ENCODE results near the gene C1QTNF1.

C1QTNF1 gene

DNA sequence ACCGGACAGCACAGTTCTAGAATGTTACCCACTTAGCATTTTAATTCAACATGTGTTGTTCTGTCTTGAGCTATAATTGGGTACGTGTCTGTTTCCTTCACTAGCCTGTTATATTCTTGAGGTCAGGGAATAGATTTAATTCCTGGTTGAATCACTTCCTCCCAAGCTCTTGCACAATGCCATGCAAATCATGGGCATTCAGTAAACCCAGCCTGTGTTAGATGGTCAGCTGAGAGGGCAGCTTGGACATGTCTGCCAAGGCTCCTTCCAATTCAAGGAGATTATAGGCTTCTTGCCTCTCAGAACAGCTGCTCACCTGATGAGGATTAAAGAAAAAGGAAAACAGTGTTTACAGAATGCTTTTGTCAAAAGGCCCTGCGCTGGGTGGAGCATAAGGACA lies 12.6 kb downstream of the C1QTNF1 start:
- no peak for DNase-seq (ENCODE audit: low read depth in 1 of 2, low spot score in 1 of 2)
- no peak overlapping the region for H3K27ac ChIP-seq (replicated peaks)
- H3K27me3 ChIP-seq (ENCODE audit: insufficient read depth, poor library complexity, severe bottlenecking): peaks cover 4% of the 10 kb centered on the region
- no peak overlapping the region for H3K4me3 ChIP-seq (replicated peaks; ENCODE audit: insufficient read depth, low read length)
- TF ChIP-seq, protein P1, sequence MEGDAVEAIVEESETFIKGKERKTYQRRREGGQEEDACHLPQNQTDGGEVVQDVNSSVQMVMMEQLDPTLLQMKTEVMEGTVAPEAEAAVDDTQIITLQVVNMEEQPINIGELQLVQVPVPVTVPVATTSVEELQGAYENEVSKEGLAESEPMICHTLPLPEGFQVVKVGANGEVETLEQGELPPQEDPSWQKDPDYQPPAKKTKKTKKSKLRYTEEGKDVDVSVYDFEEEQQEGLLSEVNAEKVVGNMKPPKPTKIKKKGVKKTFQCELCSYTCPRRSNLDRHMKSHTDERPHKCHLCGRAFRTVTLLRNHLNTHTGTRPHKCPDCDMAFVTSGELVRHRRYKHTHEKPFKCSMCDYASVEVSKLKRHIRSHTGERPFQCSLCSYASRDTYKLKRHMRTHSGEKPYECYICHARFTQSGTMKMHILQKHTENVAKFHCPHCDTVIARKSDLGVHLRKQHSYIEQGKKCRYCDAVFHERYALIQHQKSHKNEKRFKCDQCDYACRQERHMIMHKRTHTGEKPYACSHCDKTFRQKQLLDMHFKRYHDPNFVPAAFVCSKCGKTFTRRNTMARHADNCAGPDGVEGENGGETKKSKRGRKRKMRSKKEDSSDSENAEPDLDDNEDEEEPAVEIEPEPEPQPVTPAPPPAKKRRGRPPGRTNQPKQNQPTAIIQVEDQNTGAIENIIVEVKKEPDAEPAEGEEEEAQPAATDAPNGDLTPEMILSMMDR (IDR thresholded peaks at IDR 0.05; ENCODE audit: insufficient read depth, low read length): no peak
- 0 out of 2 replicates have a peak, but pooled peaks have one; percentile 5 for TF ChIP-seq SPI1 (IDR thresholded peaks at IDR 0.05; ENCODE audit: borderline replicate concordance, low read depth)

DNA sequence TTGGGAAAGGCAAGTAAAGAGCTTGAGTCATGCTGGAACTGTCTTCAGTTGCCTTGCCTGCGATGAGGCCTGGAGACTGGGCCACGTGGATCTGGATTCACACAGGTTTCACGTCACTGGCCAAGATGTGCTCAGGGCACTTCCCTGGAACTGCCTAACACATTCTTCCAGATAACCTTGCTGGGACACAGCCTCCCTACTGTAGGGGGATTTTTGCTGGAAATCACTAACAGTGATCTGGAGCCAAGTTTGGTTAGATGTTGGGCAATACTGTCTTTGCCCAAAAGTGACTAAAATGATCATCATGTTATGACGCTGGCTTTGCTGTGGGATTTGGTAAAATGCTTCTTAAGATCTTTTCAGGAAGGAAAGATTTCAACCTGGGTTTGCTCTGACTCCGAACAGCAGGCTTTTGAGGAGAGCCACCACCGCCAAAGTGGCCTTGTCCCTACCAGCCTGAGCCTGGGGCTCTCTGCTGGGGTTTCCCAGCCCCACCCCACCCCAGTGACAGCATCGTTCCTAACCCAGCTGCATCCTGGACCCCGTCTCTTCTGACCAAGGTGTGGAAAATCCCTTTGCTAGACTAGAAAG lies 14.7 kb downstream of the C1QTNF1 start:
- no peak for DNase-seq (ENCODE audit: low read depth in 1 of 2, low spot score in 1 of 2)
- no peak overlapping the region for H3K4me3 ChIP-seq (replicated peaks; ENCODE audit: insufficient read depth, low read length)
- H3K27ac ChIP-seq (replicated peaks): no peak overlapping the region
- no peak for TF ChIP-seq REST (IDR thresholded peaks at IDR 0.05; ENCODE audit: insufficient replicate concordance, low read depth)
- no peaks in the 10 kb centered on the region for H3K27me3 ChIP-seq (ENCODE audit: insufficient read depth, poor library complexity, severe bottlenecking)

DNA sequence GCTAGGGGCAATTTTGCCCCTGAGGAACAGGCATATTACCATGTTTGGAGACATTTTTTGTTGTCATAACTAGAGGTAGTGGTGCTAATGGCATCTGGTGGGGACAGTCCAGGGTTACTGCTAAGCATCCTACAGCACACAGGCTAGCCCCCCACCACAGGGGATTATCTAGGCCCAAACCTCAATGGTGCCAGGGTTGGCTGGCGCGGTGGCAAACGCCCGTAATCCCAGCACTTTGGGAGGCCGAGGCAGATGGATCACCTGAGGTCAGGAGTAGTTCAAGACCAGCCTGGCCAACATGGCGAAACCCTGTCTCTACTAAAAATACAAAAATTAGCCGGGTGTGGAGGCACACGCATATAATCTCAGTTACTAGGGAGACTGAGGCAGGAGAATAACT lies 15.2 kb downstream of the C1QTNF1 start:
- Histone ChIP-seq H3K27me3 (ENCODE audit: insufficient read depth, poor library complexity, severe bottlenecking) (no peaks in the 10 kb centered on the region), H3K4me3 (replicated peaks; ENCODE audit: insufficient read depth, low read length) (no peak overlapping the region), H3K27ac (replicated peaks) (no peak overlapping the region)
- no peak for DNase-seq (ENCODE audit: low read depth in 1 of 2, low spot score in 1 of 2)
- TF ChIP-seq GABPA (IDR thresholded peaks at IDR 0.05; ENCODE audit: low read depth) (no peak), POLR2AphosphoS5 (IDR thresholded peaks at IDR 0.05; ENCODE audit: low read depth) (no peak), REST (IDR thresholded peaks at IDR 0.05; ENCODE audit: insufficient replicate concordance, low read depth) (no peak), SPI1 (IDR thresholded peaks at IDR 0.05; ENCODE audit: borderline replicate concordance, low read depth) (no peak)
- TF ChIP-seq, protein P1 (IDR thresholded peaks at IDR 0.05; ENCODE audit: insufficient read depth, low read length): no peak

DNA sequence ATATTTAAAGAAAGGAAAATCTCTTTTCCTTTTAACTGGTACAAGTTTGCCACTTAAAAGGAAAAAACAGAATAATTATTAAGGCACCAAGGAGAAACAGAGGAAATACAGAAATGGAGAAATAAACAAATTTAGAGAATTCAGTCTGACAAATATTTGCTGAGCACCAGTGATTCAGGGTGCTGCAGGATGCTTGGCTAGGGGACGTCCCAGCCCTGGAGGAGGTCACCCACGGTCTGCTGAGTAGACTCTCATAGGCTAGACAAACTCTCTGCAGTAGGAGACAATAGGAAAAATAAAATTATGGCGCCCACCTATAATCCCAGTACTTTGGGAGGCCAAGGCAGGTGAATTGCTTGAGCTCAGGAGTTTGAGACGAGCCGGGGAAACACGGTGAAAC lies 15.9 kb downstream of the C1QTNF1 start:
- TF ChIP-seq REST (IDR thresholded peaks at IDR 0.05; ENCODE audit: insufficient replicate concordance, low read depth) (no peak), GABPA (IDR thresholded peaks at IDR 0.05; ENCODE audit: low read depth) (no peak), POLR2AphosphoS5 (IDR thresholded peaks at IDR 0.05; ENCODE audit: low read depth) (no peak), SPI1 (IDR thresholded peaks at IDR 0.05; ENCODE audit: borderline replicate concordance, low read depth) (no peak)
- TF ChIP-seq, protein P1 (IDR thresholded peaks at IDR 0.05; ENCODE audit: insufficient read depth, low read length): no peak
- no peak overlapping the region for H3K27ac ChIP-seq (replicated peaks)
- DNase-seq (ENCODE audit: low read depth in 1 of 2, low spot score in 1 of 2): no peak
- no peak overlapping the region for H3K4me3 ChIP-seq (replicated peaks; ENCODE audit: insufficient read depth, low read length)
- H3K27me3 ChIP-seq (ENCODE audit: insufficient read depth, poor library complexity, severe bottlenecking): no peaks in the 10 kb centered on the region
